K562 (cell line): ENCODE results near the gene AKAP12. TPM values are rescaled to one million over a fixed set of nuclear protein-coding genes. Genes with fewer than 3 reads are reported as not detected.

Source experiments
- ELF4 ChIP-seq: fragments of 450-650 bp; formaldehyde crosslinking; IDR thresholded peaks from 2 replicates; pipeline ENCODE4 v1.4.0; 2022; ENCODE audit warnings: missing genetic modification characterization
- FOXJ2 ChIP-seq: fragments of 200-800 bp; sonication (Bioruptor generic); IDR thresholded peaks from 2 replicates; pipeline ENCODE4 v1.6.1; 2016; ENCODE audit warnings: missing genetic modification characterization, missing compliant biosample characterization
- FOXO4 ChIP-seq: fragments of 450-650 bp; formaldehyde crosslinking; IDR thresholded peaks from 2 replicates; pipeline ENCODE4 v1.4.0; 2020; ENCODE audit warnings: mild to moderate bottlenecking, moderate library complexity
- GABPA ChIP-seq: fragments of 200-800 bp; sonication (Bioruptor generic); conservative IDR thresholded peaks from 2 replicates; pipeline ENCODE4 v1.6.1; 2016; ENCODE audit warnings: low read depth, missing genetic modification characterization, missing compliant biosample characterization
- HMG20A ChIP-seq: fragments of 450-650 bp; formaldehyde crosslinking; conservative IDR thresholded peaks from 2 replicates; pipeline ENCODE4 v1.4.0; 2020; ENCODE audit warnings: mild to moderate bottlenecking, mixed read lengths
- MCM5 ChIP-seq: fragments of 450-650 bp; IDR thresholded peaks from 2 replicates; pipeline ENCODE4 v1.6.1; 2016; ENCODE audit warnings: low read depth
- MNT ChIP-seq, 2 experiments: fragments of 450-650 bp; conservative IDR thresholded peaks; 2 replicates each; pipeline ENCODE4 v1.6.1; 2017; ENCODE audit warnings: mild to moderate bottlenecking in 2 of 2, moderate library complexity in 2 of 2
- MYBL2 ChIP-seq, 2 experiments: fragments of 450-650 bp in 1 of 2; sonication (generic) in 1 of 2; formaldehyde crosslinking in 1 of 2; IDR thresholded peaks; 2 replicates each; pipeline versions ENCODE4 v1.6.1 to v1.8.1; 2017 to 2022; ENCODE audit warnings: borderline replicate concordance in 1 of 2, inconsistent platforms in 1 of 2, low read depth in 1 of 2, mild to moderate bottlenecking in 1 of 2, missing genetic modification reagents in 1 of 2, moderate library complexity in 1 of 2
- NFIX ChIP-seq: fragments of 250-450 bp; sonication (Bioruptor Pico); IDR thresholded peaks from 2 replicates; pipeline ENCODE4 v1.4.0; 2020; ENCODE audit warnings: low read depth, mild to moderate bottlenecking, moderate library complexity
- NR3C1 ChIP-seq: sonication (generic); formaldehyde crosslinking; IDR thresholded peaks from 2 replicates; pipeline ENCODE4 v1.8.1; 2022; ENCODE audit warnings: missing genetic modification reagents
- OTX1 ChIP-seq: fragments of 450-650 bp; formaldehyde crosslinking; IDR thresholded peaks from 2 replicates; pipeline ENCODE4 v1.4.0; 2022; ENCODE audit warnings: mild to moderate bottlenecking
- RBM15 ChIP-seq: fragments of 200-400 bp; formaldehyde crosslinking; IDR thresholded peaks from 2 replicates; pipeline ENCODE4 v1.6.1; 2018; ENCODE audit warnings: mild to moderate bottlenecking, low read length, moderate library complexity; ENCODE audit not compliant: insufficient read depth
- RHOXF2B ChIP-seq: fragments of 250-450 bp; sonication (Bioruptor Pico); conservative IDR thresholded peaks from 2 replicates; pipeline ENCODE4 v1.5.1; 2021
- SETDB1 ChIP-seq: IDR thresholded peaks from one replicate; pipeline ENCODE4 v1.6.1; 2012; ENCODE audit warnings: low read length, control low read depth, inconsistent platforms
- TFAP4 ChIP-seq: sonication (generic); formaldehyde crosslinking; IDR thresholded peaks from 2 replicates; pipeline ENCODE4 v1.8.0; 2022; ENCODE audit warnings: missing genetic modification reagents, mild to moderate bottlenecking, moderate library complexity, borderline replicate concordance
- ZBTB43 ChIP-seq: sonication (generic); formaldehyde crosslinking; IDR thresholded peaks from 2 replicates; pipeline ENCODE4 v1.8.0; 2023; ENCODE audit warnings: mild to moderate bottlenecking, missing genetic modification reagents
- ZMIZ1 ChIP-seq, 2 experiments: fragments of 150-350 bp in 1 of 2; IDR thresholded peaks; 2 replicates each; pipeline ENCODE4 v1.6.1; 2012 to 2016; ENCODE audit warnings: low read depth in 2 of 2, low read length in 2 of 2, mild to moderate bottlenecking in 1 of 2, moderate library complexity in 1 of 2
- ZNF124 ChIP-seq: sonication (generic); formaldehyde crosslinking; IDR thresholded peaks from 2 replicates; pipeline ENCODE4 v1.8.1; 2022; ENCODE audit warnings: missing genetic modification reagents
- ZNF785 ChIP-seq: fragments of 250-450 bp; sonication (Bioruptor Pico); IDR thresholded peaks from 2 replicates; pipeline ENCODE4 v1.4.0; 2020; ENCODE audit warnings: mild to moderate bottlenecking
- polyA plus RNA-seq, 8 experiments: library from polyadenylated mRNA; depleted of rRNA in 4 of 8; stranded (reverse) in 5 of 8; unstranded in 3 of 8; fragments of >200 nt; fragmentation: Nextera tagmentation in 2 of 8; fragmentation: Illumina TruSeq in 1 of 8; extraction: Ambion mirVana in 2 of 8; extraction: Trizol in 1 of 8; gene quantifications; 2 replicates each; pipeline versions ENCODE4 v1.2.1 to v1.2.3, GENCODE V29; 2011 to 2014; ENCODE audit warnings: inconsistent platforms in 1 of 8, missing spikeins in 1 of 8
- total RNA-seq, 7 experiments: library from RNA; depleted of rRNA in 6 of 7; stranded (reverse); fragments of >200 nt in 6 of 7; fragmentation: Illumina TruSeq in 2 of 7; extraction: Trizol in 2 of 7; gene quantifications; 2 replicates each; pipeline versions ENCODE4 v1.2.1 to v1.2.3, GENCODE V29; 2011 to 2021; ENCODE audit warnings: low replicate concordance in 1 of 7

The AKAP12 gene
- total and polyA plus RNA-seq, 9 of the 15 experiments (the other 6 are each of a cell fraction or from before 2014, with no cell fraction given), result 0.08 to 2.0 (median 0.62) TPM

- TF ChIP-seq MNT (conservative IDR thresholded peaks at IDR 0.05) (no peak), RBM15 (no peak), FOXJ2 (tag) (no peak), ZMIZ1 (IDR thresholded peaks at IDR 0.05; ENCODE audit: low read depth in 2 of 2, low read length in 2 of 2) (no peak), OTX1 (CRISPR knock-in tag) (no peak), HMG20A (CRISPR knock-in tag) (no peak), RHOXF2B (CRISPR knock-in tag) (no peak), ZNF785 (CRISPR knock-in tag) (no peak), MYBL2 (IDR thresholded peaks at IDR 0.05; ENCODE audit: low read depth) (no peak), MYBL2 (CRISPR knock-in tag; IDR thresholded peaks at IDR 0.05; ENCODE audit: borderline replicate concordance) (no peak), FOXO4 (CRISPR knock-in tag) (no peak), GABPA (0 out of 2 replicates have a peak, but pooled peaks have one; percentile 15), ZNF124 (no peak), ZBTB43 (no peak), SETDB1 (no peak), MCM5 (no peak), NFIX (no peak), ELF4 (CRISPR knock-in tag) (no peak), TFAP4 (CRISPR knock-in tag) (peak; percentile 39; the same call in 1 of the 2 replicates), NR3C1 (CRISPR knock-in tag) (no peak)
Measured at GRCh38 chr6:151323791-151324487, 84.2 kb downstream of the AKAP12 start (continued).
